GM18499 (cell line): ENCODE results near the gene ERRFI1.
"Not testable (repeated sequence)": the region's sequence is repeated elsewhere in the genome, so short reads cannot be mapped to it uniquely, and the experiment has no call there.

ENCODE experiments used
- ATAC-seq: cut with Tn5 transposase; IDR thresholded peaks from one replicate; pipeline ENCODE4 v1.9.1; 2021; ENCODE audit warnings: moderate number of reproducible peaks; ENCODE audit not compliant: insufficient read depth, unreplicated experiment

Gene ERRFI1, protein sequence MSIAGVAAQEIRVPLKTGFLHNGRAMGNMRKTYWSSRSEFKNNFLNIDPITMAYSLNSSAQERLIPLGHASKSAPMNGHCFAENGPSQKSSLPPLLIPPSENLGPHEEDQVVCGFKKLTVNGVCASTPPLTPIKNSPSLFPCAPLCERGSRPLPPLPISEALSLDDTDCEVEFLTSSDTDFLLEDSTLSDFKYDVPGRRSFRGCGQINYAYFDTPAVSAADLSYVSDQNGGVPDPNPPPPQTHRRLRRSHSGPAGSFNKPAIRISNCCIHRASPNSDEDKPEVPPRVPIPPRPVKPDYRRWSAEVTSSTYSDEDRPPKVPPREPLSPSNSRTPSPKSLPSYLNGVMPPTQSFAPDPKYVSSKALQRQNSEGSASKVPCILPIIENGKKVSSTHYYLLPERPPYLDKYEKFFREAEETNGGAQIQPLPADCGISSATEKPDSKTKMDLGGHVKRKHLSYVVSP

GRCh38 chr1:8026153-8026975, at the start of gene ERRFI1:
ERRFI1 (minus strand) TSS chr1:8026309; CDS start chr1:8015619, 10,690 bp downstream.
- no peak for ATAC-seq

DNA sequence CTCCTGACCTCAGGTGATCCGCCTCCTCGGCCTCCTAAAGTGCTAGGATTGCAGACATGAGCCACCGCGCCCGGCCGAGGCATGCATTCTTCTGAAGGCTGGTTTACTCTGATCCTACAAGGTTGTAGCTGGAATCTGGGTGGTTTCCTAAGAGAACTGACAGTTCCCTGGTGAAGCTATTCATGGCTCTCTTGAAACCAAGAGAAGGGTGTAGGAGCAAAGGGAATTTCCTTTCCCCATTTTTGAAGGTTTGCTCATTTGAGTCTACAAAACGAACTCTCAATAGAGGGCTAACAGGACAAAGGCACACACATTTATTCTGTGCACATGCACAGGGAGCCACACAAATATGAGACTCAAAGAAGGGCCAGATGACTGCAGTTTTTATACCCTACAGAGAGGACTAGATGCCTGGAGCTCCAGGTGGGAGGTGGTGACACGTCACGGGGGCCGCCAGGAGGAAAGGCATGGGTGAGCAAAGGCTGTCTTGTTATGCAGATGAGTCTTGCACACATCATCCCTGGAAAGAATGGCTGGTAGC, 49.5 kb upstream of the ERRFI1 start:
- no peak for ATAC-seq

DNA sequence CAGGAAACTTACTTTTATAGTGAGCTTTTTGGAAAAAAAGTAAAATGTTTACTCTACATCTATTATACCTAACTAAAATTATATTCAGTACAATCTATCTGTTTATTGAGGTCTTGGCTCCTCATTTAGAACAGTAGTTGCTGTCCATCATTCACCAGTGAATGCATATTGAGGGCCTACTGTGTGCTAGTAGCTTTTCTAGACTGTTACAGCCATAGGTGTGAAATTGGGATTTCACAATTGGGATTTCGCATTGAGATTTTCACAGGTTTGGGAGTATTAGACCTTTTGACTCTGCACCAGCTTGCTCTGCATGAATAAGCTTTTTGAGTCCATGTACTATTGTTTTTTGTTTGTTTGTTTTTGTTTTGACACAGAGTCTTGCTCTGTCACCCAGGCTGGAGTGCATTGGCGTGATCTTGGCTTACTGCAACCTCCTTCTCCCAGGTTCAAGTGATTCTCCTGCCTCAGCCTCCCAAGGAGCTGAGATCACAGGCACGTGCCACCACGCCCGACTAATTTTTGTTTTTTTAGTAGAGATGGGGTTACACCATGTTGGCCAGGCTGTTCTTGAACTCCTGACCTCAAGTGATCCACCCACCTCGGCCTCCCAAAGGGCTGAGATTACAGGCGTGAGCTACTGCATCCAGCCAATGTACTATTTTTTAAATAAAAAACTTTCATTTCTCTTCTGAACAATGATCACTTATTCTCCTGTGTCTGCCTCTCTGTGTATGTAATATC, 47.2 kb upstream of the ERRFI1 start:
- no peak for ATAC-seq

GRCh38 chr1:8070381-8070811, 44.3 kb upstream of the ERRFI1 start:
- no peak for ATAC-seq

- not testable (repeated sequence) for ATAC-seq
These were observed 43.7 kb upstream of the ERRFI1 start for GRCh38 chr1:8069614-8070320.

- no peak for ATAC-seq
These were observed 39.3 kb upstream of the ERRFI1 start for GRCh38 chr1:8065369-8065768.

GRCh38 chr1:8063298-8064036, 37.4 kb upstream of the ERRFI1 start:
- ATAC-seq: no peak

DNA sequence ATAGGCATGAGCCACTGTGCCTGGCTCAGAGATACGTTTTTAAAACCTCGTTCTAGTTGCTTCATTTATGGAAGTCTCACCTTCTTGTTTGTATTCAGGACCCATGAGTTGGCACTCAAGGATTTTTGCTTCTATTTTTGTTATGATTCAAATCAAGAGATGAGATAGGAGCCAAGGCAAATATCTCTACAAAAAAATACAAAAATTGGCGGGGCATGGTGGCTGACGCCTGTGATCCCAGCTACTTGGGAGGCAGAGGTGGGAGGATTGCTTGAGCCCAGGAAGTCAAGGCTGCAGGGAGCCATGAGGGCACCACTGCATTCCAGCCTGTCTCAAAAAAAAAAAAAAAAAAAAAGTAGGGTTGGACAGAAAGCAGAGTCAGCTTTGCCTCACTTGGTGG, 36.8 kb upstream of the ERRFI1 start:
- ATAC-seq: no peak

DNA sequence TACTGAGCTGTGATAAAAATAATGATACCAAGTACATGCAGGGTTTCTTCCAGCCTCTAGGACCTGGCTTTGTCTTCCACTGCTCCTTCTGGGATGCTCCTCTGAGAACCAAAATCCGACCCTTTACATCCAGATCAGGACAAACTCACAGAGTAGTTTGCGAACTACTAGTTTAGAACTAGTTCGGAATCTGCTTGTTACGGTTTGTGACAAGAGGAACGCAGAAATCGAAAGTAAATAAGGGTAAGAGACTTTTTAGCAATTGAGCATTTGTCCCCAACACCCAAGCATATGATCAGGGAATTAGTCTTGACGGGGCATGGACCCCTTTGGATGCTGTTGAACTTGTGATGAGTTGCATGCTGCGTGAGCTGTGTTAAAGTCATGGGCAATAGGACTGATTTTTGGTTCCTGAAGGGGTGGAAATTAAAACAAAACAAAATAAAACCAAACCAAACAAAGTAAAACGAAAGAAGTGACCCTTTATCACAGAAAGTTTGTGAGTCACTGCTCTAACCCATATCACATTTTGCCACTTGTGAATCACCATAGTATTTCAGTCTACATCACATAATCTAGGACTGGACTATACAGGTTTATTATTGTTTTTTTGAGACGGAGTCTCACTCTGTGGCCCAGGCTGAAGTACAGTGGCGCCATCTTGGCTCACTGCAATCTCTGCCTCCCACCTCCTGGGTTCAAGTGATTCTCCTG, 35.7 kb upstream of the ERRFI1 start:
- no peak for ATAC-seq

- ATAC-seq: no peak
These were observed 35.1 kb upstream of the ERRFI1 start for GRCh38 chr1:8061210-8061609.

DNA sequence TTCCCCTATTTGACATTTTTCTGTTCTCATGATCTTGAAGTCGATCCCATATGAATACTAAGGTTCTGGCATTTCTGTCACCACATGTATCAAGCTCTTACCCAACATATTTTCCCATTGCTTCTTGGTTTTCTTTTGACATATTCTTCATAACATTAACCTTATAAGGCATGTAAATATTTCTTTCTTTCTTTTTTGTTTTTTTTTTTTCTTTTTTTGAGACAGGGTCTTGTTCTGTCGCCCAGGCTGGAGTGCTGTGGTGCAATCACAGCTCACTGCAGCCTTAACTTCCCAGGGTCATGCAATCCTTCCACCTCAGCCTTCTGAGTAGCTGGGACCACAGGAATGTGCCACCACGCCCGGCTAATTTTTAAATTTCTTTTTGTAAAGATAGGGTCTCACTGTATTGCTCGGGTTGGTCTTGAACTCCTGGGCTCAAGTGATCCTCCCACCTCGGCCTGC, 33.1 kb upstream of the ERRFI1 start:
- ATAC-seq: no peak

- not testable (repeated sequence) for ATAC-seq
These were observed 31.7 kb upstream of the ERRFI1 start for GRCh38 chr1:8057779-8058178.

DNA sequence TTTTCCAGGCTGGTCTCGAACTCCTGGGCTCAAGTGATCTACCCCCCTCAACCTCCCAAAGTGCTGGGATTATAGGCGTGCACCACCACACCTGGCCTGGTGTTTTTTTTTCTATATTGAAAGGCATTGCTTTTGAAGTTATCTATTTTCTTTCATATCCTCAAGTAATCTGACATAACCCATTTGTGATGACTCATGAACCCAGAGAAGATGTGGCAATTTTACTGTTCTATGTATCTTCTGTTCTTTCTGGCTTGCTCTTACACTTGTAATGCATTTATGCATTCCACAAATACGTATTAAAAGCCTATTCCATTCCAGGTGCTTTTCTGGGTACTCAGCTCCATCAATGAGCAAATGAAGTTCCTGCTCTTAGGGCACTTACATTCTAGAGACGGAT, 29.9 kb upstream of the ERRFI1 start:
- ATAC-seq: no peak

DNA sequence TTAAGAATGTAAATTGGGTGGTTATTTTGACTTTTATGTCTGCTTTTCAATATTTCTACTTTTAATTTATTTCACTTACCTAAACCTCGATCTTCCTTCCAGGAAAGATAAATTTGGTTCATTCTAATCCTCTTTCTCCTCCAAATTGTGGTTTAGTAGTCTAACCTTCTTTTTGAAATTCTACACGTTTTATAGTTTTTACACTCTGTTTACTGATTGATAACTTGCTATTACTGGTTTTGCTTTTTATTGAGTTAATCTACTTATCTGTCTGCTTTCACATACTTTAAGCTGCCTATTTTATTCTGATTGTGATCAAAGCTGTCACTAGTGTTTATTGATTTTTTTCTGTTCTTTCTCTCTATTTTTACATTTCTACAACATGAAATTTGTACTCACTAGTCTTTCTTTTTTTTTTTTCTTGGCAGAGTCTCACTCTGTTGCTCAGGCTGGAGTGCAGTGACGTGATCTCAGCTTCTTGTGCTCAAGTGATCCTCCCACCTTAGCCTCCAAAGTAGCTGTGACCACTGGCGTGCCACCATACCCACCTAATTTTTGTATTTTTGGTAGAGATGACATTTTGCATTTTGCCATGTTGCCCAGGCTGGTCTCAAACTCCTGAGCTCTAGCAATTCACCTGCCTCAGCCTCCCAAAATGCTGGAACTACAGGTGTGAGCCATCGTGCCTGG, 27.9 kb upstream of the ERRFI1 start:
- no peak for ATAC-seq

- no peak for ATAC-seq
These were observed 25.5 kb upstream of the ERRFI1 start for GRCh38 chr1:8051650-8052049.

GRCh38 chr1:8049229-8049628, 23.1 kb upstream of the ERRFI1 start:
- not testable (repeated sequence) for ATAC-seq

- no peak for ATAC-seq
These were observed 21.8 kb upstream of the ERRFI1 start for GRCh38 chr1:8047686-8048445.
